Lung (tissue), 12 donors: ENCODE measurements around the gene TBX4. TPM values are rescaled to one million over a fixed set of nuclear protein-coding genes. Genes with fewer than 3 reads are reported as not detected.

ENCODE experiments used
- ATAC-seq: fragments of 200-7000 bp; cut with Tn5 transposase; one replicate; pipeline ENCODE4 v1.9.1; 2020; ENCODE audit warnings: moderate number of reproducible peaks; ENCODE audit not compliant: insufficient read depth, low FRiP score
- DNase-seq, 3 donors: peaks; one replicate each; pipeline ENCODE4 v3.0.0-alpha.2; 2013 to 2017
- H3K27ac ChIP-seq, 2 donors: one replicate each; pipeline ENCODE4 v1.5.1; 2013; ENCODE audit warnings: mild to moderate bottlenecking in 2 of 2, moderate library complexity in 2 of 2, control low read depth in 1 of 2, inconsistent platforms in 1 of 2, low read depth in 1 of 2, low read length in 1 of 2
- H3K27me3 ChIP-seq, 3 donors: one replicate each; pipeline ENCODE4 v1.5.1; 2013; ENCODE audit warnings: low read length in 2 of 3; ENCODE audit not compliant: control insufficient read depth in 3 of 3, insufficient read depth in 3 of 3
- H3K36me3 ChIP-seq, 4 donors: one replicate each; pipeline ENCODE4 v1.5.1; 2013; ENCODE audit warnings: low read length in 4 of 4, mild to moderate bottlenecking in 1 of 4, moderate library complexity in 1 of 4; ENCODE audit not compliant: control insufficient read depth in 4 of 4, insufficient read depth in 4 of 4
- H3K4me1 ChIP-seq, 5 donors: one replicate each; pipeline ENCODE4 v1.5.1; 2013; ENCODE audit warnings: low read length in 5 of 5, mild to moderate bottlenecking in 2 of 5, moderate library complexity in 1 of 5; ENCODE audit not compliant: control insufficient read depth in 5 of 5, insufficient read depth in 5 of 5
- H3K4me3 ChIP-seq: one replicate; pipeline ENCODE4 v1.5.1; 2013; ENCODE audit warnings: mild to moderate bottlenecking, control low read depth, moderate library complexity
- H3K9ac ChIP-seq, 2 donors: one replicate each; pipeline ENCODE4 v1.5.1; 2013; ENCODE audit warnings: low read length in 2 of 2, control low read depth in 1 of 2; ENCODE audit not compliant: insufficient read depth in 1 of 2
- H3K9me3 ChIP-seq, 4 donors: one replicate each; pipeline ENCODE4 v1.5.1; 2013; ENCODE audit warnings: low read length in 3 of 4, mild to moderate bottlenecking in 1 of 4, moderate library complexity in 1 of 4; ENCODE audit not compliant: control insufficient read depth in 4 of 4, insufficient read depth in 3 of 4
- WGBS, 2 donors: extraction: QIAGEN DNeasy Blood & Tissue Kit; methylation state at CpG; one replicate each; pipeline ENCODE4 v1.1.7; 2013; 5-methylcytosine and 5-hydroxymethylcytosine counted together
- polyA plus RNA-seq, 2 donors: library from polyadenylated mRNA; stranded (reverse); fragments of 200-250 nt; gene quantifications; one replicate each; pipeline ENCODE4 v1.2.1, GENCODE V29; 2013
- total RNA-seq, 2 donors: library from RNA; depleted of rRNA in 1 of 2; stranded (reverse); fragments of >200 nt in 1 of 2; gene quantifications; one replicate each; pipeline ENCODE4 v1.2.1, GENCODE V29; 2014 to 2021
- TF ChIP-seq, protein P1 (sequence below): IDR thresholded peaks from 2 replicates; pipeline ENCODE4 v1.5.1; 2012; ENCODE audit warnings: mild to moderate bottlenecking; ENCODE audit errors: control extremely low read depth, extremely low read depth
- donor health status: control.
- donor health status: control.
- donor health status: Bipolar disorder and iron deficiency.
- donor health status: healthy.
- donor health status: DM: yes; HTN: yes; CAD: no.

The TBX4 gene
- total and polyA plus RNA-seq, 4 donors, result 6.1 to 53.7 (median 22.0) TPM

DNA sequence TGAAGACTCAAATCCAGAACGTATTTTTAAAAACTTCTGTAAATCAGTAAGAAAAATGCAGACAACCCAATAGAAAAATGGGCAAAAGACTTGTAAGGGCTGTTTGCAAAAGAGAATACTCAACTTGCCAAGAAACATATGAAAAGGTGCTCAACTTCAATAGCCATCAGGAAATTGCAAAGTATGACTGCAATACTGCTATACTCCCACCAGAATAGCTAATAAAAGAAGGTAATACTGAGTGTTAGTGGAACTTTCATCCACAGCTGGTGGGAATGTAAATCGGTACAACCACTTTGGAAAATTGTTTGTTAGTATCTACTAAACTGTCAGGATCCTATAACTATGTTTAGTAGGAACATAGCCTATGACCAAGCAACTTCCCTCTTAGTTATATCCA lies 48.1 kb downstream of the TBX4 start:
- no peak overlapping the region for H3K27ac ChIP-seq
- no peaks in the 10 kb centered on the region for H3K27me3 ChIP-seq
- no peak overlapping the region for H3K9ac ChIP-seq
- TF ChIP-seq, protein P1, sequence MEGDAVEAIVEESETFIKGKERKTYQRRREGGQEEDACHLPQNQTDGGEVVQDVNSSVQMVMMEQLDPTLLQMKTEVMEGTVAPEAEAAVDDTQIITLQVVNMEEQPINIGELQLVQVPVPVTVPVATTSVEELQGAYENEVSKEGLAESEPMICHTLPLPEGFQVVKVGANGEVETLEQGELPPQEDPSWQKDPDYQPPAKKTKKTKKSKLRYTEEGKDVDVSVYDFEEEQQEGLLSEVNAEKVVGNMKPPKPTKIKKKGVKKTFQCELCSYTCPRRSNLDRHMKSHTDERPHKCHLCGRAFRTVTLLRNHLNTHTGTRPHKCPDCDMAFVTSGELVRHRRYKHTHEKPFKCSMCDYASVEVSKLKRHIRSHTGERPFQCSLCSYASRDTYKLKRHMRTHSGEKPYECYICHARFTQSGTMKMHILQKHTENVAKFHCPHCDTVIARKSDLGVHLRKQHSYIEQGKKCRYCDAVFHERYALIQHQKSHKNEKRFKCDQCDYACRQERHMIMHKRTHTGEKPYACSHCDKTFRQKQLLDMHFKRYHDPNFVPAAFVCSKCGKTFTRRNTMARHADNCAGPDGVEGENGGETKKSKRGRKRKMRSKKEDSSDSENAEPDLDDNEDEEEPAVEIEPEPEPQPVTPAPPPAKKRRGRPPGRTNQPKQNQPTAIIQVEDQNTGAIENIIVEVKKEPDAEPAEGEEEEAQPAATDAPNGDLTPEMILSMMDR, result no peak
- H3K36me3 ChIP-seq, result no peaks in the 10 kb centered on the region
- ATAC-seq, result no peak
- H3K4me3 ChIP-seq, result no peak overlapping the region
- no peaks in the 10 kb centered on the region for H3K4me1 ChIP-seq
- no peaks in the 10 kb centered on the region for H3K9me3 ChIP-seq
- 91 to 93% methylated on average over 2 of the region's 2 CpGs for WGBS, 2 donors
- no peak for DNase-seq

DNA sequence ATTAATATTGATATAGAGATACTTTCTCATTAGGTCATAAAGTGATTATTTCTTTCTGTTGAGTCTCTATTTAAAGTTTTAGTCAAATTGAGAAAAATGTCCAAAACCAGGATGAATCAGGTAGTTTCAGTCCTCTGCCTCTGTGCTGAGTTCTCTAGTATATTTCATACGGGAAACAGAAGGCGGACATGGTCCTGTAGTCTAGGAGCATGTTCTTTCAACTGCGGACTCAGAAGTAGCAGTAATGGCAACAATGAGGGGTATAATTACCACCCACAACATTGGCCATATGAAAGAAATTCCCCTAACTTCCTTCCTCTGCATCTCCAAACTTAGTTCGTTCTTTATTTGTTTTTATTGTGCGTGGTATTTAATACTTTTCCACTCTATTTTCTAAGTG lies 50.1 kb downstream of the TBX4 start:
- Histone ChIP-seq H3K4me3 (no peak overlapping the region), H3K27me3 (no peaks in the 10 kb centered on the region), H3K4me1 (no peaks in the 10 kb centered on the region), H3K27ac (no peak overlapping the region), H3K9me3 (no peaks in the 10 kb centered on the region), H3K36me3 (no peaks in the 10 kb centered on the region), H3K9ac (no peak overlapping the region)
- ATAC-seq, result no peak
- TF ChIP-seq, protein P1, result no peak
- 84 to 87% methylated on average over 5 of the region's 5 CpGs for WGBS, 2 donors
- no peak for DNase-seq

GRCh38 chr17:61503961-61504360 lies 51.7 kb downstream of the TBX4 start:
- no peaks in the 10 kb centered on the region for H3K4me1 ChIP-seq
- H3K36me3 ChIP-seq, result no peaks in the 10 kb centered on the region
- no peaks in the 10 kb centered on the region for H3K27me3 ChIP-seq
- no peaks in the 10 kb centered on the region for H3K9me3 ChIP-seq
- WGBS, 2 donors, result 56 to 75% methylated on average over 3 of the region's 3 CpGs
- TF ChIP-seq, protein P1, result no peak
- H3K27ac ChIP-seq, result no peak overlapping the region
- no peak for ATAC-seq
- H3K4me3 ChIP-seq, result no peak overlapping the region
- no peak for DNase-seq
- no peak overlapping the region for H3K9ac ChIP-seq

DNA sequence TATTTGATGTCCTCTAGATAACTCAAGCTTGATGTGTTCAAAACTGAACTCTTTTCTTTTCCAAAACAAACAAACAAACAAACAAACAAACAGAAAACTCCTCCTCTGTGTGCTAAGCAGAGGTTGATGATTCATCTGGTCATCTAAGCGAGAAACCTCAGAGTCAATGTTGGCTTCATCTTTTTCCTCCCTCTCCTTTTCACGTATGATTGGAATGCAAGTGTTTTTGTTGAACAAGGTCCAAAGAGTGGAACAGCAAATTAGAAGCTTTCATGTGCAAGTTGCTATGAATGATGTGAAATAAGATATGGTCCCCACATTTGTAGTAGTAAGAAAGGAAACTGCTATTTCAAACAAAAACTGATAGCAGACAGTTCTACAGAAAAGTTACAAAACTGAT lies 52.5 kb downstream of the TBX4 start:
- Histone ChIP-seq H3K9me3 (no peaks in the 10 kb centered on the region), H3K4me3 (no peak overlapping the region), H3K36me3 (no peaks in the 10 kb centered on the region), H3K27ac (no peak overlapping the region), H3K27me3 (no peaks in the 10 kb centered on the region), H3K4me1 (no peaks in the 10 kb centered on the region), H3K9ac (no peak overlapping the region)
- 40 to 76% methylated on average over 2 of the region's 2 CpGs for WGBS, 2 donors
- TF ChIP-seq, protein P1, result no peak
- DNase-seq (peak in 1 of 3 donors; percentile 26), ATAC-seq (no peak)
